ENCODE data around the gene GTF2F2.

Gene GTF2F2

DNA sequence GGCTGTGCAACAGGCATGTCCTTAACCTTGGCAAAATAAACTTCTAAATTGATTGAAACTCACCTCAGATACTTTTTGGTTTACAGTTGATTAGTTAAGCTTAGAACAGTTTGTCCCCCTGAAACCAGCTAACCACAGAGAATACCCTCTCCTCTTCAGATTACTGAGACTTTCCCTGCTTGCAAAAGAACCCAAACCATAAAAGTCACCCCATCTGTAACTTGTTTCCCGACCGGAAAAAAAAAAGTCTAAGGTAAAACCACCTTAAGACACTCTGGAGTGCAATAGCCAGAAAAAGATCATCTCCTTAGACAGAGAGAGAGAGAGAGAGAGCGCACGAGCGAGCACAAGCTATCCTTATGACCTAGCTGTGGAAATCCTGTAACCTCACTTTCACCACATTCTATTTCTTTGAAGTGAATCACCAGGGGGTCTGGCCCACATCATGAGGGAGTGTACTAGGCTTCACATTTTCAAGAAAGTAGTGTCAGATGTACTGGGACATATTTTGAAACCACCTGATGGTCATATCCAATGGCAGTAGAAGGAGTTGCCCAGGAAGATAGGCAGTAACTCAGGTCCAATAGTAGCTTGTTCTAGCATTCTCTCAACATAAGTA lies 11.1 kb upstream of the GTF2F2 start:
- Histone ChIP-seq H3K36me3 (no peaks in the 10 kb centered on the region), H3K4me3 (ENCODE audit: low read depth, low read length) (no peak overlapping the region), H3K27me3 (ENCODE audit: insufficient read depth, low read depth, severe bottlenecking) (no peaks in the 10 kb centered on the region), H3K27ac (no peak overlapping the region), H3K9me3 (ENCODE audit: severe bottlenecking) (no peaks in the 10 kb centered on the region)
- no peak for DNase-seq
- no peak for TF ChIP-seq CTCF (IDR thresholded peaks at IDR 0.05; ENCODE audit: low read depth, low read length)

DNA sequence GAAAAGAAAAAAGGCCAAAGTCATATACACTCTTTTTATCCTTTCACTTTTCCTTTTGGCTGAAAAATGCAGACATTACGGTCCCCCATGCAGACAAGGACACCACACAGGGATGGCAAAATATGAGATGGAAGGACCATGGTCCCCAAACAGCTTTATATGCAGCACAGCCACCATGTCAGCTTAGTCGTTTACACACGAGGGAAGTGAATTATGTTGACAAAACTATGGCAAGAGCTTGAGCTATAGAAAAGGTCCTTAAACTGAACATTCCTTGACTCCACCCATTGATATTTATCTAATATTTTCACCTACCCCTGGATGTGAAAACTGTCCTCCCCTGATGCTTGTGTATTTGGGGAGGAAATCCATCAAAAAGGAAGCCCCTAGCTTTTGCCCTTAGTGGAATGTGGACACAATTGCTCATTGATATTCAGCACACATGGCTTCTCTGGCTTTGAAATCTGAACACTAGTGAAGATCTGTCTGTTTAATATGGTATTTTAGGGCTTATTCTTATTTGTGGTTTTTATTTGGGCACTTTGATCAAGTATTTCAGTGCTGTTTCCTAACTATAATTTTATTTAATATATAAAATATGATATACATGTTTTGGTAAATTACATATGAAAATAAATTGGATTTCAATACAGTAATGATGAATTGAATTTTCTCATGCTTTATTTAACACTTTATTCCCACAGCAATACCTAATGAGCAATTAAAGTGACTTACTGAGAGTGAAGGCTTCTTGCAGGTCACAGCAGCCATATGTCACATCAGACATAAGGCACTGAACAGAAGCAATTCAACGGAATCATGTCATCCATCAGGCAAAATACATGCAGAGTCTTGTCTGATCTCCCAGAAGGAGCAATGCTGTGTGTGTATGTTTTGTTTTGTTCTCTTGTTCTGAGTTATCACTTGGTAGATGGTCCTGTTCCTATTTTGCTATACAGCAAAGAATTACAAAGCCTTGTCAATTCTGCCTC lies 6.8 kb upstream of the GTF2F2 start:
- DNase-seq: peak; percentile 15
- no peak for TF ChIP-seq CTCF (IDR thresholded peaks at IDR 0.05; ENCODE audit: low read depth, low read length)
- Histone ChIP-seq H3K4me3 (ENCODE audit: low read depth, low read length) (no peak overlapping the region), H3K27ac (peak overlapping the region; percentile 62), H3K36me3 (no peaks in the 10 kb centered on the region), H3K9me3 (ENCODE audit: severe bottlenecking) (no peaks in the 10 kb centered on the region), H3K27me3 (ENCODE audit: insufficient read depth, low read depth, severe bottlenecking) (no peaks in the 10 kb centered on the region)

GRCh38 chr13:45119469-45119990 lies 780 bp upstream of the GTF2F2 start:
- Histone ChIP-seq H3K27me3 (ENCODE audit: insufficient read depth, low read depth, severe bottlenecking) (no peaks in the 10 kb centered on the region), H3K27ac (no peak overlapping the region), H3K9me3 (ENCODE audit: severe bottlenecking) (no peaks in the 10 kb centered on the region), H3K36me3 (no peaks in the 10 kb centered on the region), H3K4me3 (ENCODE audit: low read depth, low read length) (peak overlapping the region; percentile 89)
- DNase-seq: no peak
- no peak for TF ChIP-seq CTCF (IDR thresholded peaks at IDR 0.05; ENCODE audit: low read depth, low read length)

- DNase-seq: no peak
Measured at GRCh38 chr13:45120967-45121831, 889 bp downstream of the GTF2F2 start.

More at GRCh38 chr13:45120967-45121831, 889 bp downstream of the GTF2F2 start:
- no peaks in the 10 kb centered on the region for H3K36me3 ChIP-seq
- no peak for TF ChIP-seq CTCF (IDR thresholded peaks at IDR 0.05; ENCODE audit: low read depth, low read length)
- H3K4me3 ChIP-seq (ENCODE audit: low read depth, low read length): peak overlapping the region; percentile 89
- no peaks in the 10 kb centered on the region for H3K27me3 ChIP-seq (ENCODE audit: insufficient read depth, low read depth, severe bottlenecking)
- H3K27ac ChIP-seq: peak overlapping the region; percentile 84
- no peaks in the 10 kb centered on the region for H3K9me3 ChIP-seq (ENCODE audit: severe bottlenecking)

All from WERI-Rb-1 (cell line).